ENCODE data around the gene KCTD15.

KCTD15 gene

DNA sequence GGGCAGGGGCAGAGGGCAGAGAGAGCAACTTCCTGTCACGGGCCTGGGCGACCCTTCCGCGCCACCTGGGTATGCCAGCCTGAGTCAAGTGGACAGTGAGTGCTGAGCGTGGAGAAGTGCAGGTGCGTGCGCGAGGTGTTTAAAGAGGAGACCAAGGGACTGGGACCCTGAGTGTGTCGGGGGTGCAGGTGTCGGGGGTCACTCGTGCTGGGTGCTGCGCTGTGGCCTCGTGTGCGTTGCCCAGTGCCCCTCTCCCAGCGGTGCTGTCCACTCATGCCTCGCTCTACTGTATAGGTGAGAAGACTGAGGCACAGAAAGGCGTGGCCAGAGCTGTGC, 18.9 kb upstream of the KCTD15 start:
- TF ChIP-seq ZFX (IDR thresholded peaks at IDR 0.05): no peak
- TF ChIP-seq, protein P1, sequence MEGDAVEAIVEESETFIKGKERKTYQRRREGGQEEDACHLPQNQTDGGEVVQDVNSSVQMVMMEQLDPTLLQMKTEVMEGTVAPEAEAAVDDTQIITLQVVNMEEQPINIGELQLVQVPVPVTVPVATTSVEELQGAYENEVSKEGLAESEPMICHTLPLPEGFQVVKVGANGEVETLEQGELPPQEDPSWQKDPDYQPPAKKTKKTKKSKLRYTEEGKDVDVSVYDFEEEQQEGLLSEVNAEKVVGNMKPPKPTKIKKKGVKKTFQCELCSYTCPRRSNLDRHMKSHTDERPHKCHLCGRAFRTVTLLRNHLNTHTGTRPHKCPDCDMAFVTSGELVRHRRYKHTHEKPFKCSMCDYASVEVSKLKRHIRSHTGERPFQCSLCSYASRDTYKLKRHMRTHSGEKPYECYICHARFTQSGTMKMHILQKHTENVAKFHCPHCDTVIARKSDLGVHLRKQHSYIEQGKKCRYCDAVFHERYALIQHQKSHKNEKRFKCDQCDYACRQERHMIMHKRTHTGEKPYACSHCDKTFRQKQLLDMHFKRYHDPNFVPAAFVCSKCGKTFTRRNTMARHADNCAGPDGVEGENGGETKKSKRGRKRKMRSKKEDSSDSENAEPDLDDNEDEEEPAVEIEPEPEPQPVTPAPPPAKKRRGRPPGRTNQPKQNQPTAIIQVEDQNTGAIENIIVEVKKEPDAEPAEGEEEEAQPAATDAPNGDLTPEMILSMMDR (conservative IDR thresholded peaks at IDR 0.05): no peak
- H3K27ac ChIP-seq: no peak overlapping the region

DNA sequence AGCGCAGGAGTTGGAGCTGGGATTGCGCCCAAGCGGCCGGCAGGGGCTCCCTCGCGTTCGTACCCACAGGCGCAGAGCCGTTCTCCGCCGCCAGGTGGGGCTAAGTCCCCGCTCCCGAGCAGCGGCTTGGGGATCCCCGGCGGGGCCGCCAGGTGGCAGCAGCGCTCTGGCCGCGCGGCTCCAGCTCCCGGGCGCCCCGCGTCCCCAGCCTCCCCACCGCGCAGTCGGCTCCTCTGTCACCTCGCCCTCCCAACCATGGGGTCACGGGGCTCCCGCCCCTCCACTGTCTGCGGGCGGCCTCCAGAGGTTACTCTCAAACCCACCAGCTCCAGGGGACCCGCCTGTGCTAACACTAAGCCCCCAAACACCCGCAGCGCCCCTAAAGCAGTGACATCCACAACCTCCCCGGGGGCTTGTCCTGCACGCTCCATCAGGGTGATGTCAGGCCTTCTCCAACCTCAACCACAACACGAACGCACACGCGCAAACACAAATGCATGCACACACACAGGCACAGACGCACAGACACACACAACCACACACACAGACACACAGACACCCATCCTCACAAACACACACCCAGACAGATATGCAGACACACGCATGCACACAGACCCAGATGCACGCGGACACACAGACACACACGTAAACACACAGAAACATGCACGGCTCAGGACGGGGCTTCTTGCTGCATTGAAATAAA, 18.4 kb upstream of the KCTD15 start:
- TF ChIP-seq ZFX (IDR thresholded peaks at IDR 0.05): no peak
- TF ChIP-seq, protein P1 (conservative IDR thresholded peaks at IDR 0.05): peak; percentile 100
- no peak overlapping the region for H3K27ac ChIP-seq

DNA sequence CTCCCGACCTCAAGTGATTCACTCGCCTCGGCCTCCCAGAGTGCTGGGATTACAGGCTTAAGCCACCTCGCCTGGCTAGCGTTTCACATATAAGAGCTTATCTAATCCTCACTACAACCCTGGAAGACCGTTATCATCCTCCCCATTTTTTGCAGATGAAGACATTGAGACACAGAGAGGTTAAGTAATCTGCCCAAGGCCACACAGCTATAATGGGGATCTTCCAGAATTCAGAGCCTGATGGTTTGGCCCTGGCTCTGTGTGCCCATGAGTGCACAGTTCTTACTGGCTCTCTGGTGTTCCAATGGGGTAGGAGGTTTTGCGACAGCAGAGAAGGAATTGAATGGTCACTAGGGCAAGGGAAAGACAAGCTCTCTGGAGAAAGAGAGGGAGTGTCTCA, 16.8 kb upstream of the KCTD15 start:
- no peak overlapping the region for H3K27ac ChIP-seq
- TF ChIP-seq, protein P1 (conservative IDR thresholded peaks at IDR 0.05): no peak
- TF ChIP-seq ZFX (IDR thresholded peaks at IDR 0.05): no peak

DNA sequence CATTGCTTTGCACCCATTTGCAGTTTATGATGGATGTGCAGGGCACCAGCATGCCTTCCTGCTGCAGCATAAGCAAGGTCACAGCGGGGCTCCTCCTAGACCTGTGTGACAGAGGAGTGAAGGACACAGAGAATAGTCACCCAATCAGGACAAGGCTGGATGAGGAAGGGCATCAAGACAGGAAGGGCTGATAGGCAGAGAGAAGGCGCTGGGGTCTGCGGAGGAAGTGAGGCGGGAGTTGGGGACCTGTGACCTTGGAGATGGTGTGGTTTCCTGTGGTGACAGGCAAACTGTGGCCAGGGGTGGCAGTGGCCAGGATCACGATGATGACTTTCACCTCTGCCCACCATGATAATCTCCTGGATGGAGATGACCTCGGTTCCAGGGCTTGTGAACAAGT, 16.4 kb upstream of the KCTD15 start:
- no peak for TF ChIP-seq ZFX (IDR thresholded peaks at IDR 0.05)
- TF ChIP-seq, protein P1 (conservative IDR thresholded peaks at IDR 0.05): no peak
- no peak overlapping the region for H3K27ac ChIP-seq

DNA sequence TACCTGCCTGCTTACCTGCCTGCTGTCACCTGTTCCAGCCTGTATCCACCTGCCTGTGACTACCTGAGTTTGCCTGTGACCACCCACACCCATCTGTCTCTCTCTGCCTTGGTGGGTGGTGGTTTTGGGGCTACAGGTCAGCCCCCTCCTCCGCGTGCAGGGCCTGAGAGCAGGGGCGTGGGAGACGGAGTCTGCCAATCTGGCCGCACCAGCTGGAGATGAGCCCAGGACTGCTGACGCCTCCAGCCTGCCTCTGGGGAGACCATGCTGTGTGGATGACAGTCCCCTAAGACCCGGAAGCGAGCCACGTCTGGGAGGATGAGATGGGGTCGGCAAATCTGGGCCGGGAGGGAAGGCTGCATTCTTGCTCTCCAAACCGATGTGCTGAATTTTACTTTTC, 15.9 kb upstream of the KCTD15 start:
- TF ChIP-seq, protein P1 (conservative IDR thresholded peaks at IDR 0.05): no peak
- TF ChIP-seq ZFX (IDR thresholded peaks at IDR 0.05): no peak
- no peak overlapping the region for H3K27ac ChIP-seq

DNA sequence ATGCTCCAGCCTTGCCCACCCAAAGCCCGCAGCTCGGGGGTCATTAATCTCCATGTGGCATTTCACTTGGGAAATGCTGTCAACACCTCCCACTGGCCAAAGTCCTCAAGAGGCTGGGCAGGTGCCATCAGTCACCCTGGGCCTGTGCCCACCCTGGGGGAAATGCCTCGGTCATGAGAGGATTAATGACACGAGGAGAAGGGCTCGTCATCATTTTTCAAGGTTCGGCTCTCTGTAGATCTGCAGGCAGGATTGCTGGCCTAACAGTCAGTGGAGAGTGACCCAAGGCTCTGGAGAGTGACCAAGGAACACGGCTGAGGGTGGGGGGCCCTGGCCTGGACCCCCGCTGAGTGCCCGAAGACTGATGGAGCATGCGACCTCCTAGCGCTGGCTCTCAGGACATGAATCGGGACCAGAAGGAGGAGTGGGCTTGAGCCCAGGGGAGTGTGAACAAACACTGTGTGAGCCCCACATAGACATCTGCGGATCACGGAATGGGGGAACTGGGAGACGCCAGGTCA, 15.2 kb upstream of the KCTD15 start:
- no peak overlapping the region for H3K27ac ChIP-seq
- no peak for TF ChIP-seq ZFX (IDR thresholded peaks at IDR 0.05)
- TF ChIP-seq, protein P1 (conservative IDR thresholded peaks at IDR 0.05): no peak

DNA sequence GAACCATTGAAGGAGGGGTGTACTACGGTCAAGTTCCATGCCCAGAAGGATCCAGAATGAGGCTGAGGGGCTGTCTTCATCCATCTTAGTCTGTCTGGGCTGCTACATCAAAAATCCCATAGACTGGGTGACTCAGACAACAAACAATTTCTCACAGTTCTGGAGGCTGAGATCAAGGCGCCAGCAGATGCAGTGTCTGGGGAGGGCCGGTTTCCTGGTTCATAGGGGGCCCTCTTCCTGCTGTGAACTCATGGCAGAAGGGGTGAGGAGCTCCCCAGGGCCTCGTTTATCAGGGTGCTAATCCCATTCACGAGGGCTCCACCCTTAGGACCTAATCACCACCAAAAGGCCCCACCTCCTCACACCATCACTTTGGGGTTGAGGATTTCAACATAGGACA, 14.7 kb upstream of the KCTD15 start:
- no peak for TF ChIP-seq ZFX (IDR thresholded peaks at IDR 0.05)
- TF ChIP-seq, protein P1 (conservative IDR thresholded peaks at IDR 0.05): no peak
- no peak overlapping the region for H3K27ac ChIP-seq

Measured in C4-2B (cell line).